Naive thymus-derived CD4-positive, alpha-beta T cell (primary cell): Measurements from ENCODE around the gene NTM. TPM values are rescaled to one million over a fixed set of nuclear protein-coding genes. Genes with fewer than 3 reads are reported as not detected.

ENCODE experiments used
- ATAC-seq: fragments of 150-1000 bp; cut with Tn5 transposase; 2 replicates; pipeline ENCODE4 v1.10.0; 2021; ENCODE audit warnings: mild to moderate bottlenecking, moderate library complexity
- CTCF ChIA-PET: fragments of 350-600 bp; sonication (Branson Sonifier 250); formaldehyde crosslinking; loops from one replicate; lab custom pipeline; 2021; ENCODE audit warnings: antibody characterized with exemption; lab: Charles Lee
- POLR2A ChIA-PET: fragments of 350-600 bp; sonication (Branson Sonifier 250); formaldehyde crosslinking; loops from one replicate; lab custom pipeline; 2021; ENCODE audit warnings: antibody characterized with exemption, inconsistent platforms; lab: Charles Lee
- DNase-seq, 9 donors: peaks; one replicate each; pipeline versions ENCODE4 v3.0.0 to v3.0.0-alpha.2; 2020 to 2022; ENCODE audit warnings: mixed read lengths in 1 of 9
- H3K27ac ChIP-seq: one replicate; pipeline ENCODE4 v1.7.0; 2013; ENCODE audit warnings: mild to moderate bottlenecking, low read depth, low read length, moderate library complexity
- H3K27me3 ChIP-seq, 2 donors: one replicate each; pipeline ENCODE4 v1.7.0; 2013; ENCODE audit warnings: low read length in 2 of 2, mild to moderate bottlenecking in 2 of 2, moderate library complexity in 2 of 2; ENCODE audit not compliant: control insufficient read depth in 2 of 2, insufficient read depth in 2 of 2
- H3K36me3 ChIP-seq, 3 experiments: 1 replicate in 2 of 3; 2 replicates in 1 of 3; pipeline ENCODE4 v1.7.0; 2013; ENCODE audit warnings: low read length in 3 of 3, mild to moderate bottlenecking in 3 of 3, moderate library complexity in 1 of 3; ENCODE audit not compliant: insufficient read depth in 3 of 3, control insufficient read depth in 2 of 3
- H3K4me1 ChIP-seq, 2 donors: one replicate each; pipeline ENCODE4 v1.7.0; 2013; ENCODE audit warnings: low read length in 2 of 2, mild to moderate bottlenecking in 2 of 2, moderate library complexity in 1 of 2; ENCODE audit not compliant: control insufficient read depth in 2 of 2, insufficient read depth in 2 of 2
- H3K4me3 ChIP-seq: 2 replicates; pipeline ENCODE4 v1.7.0; 2013; ENCODE audit warnings: mild to moderate bottlenecking, low read length
- H3K9me3 ChIP-seq, 3 experiments: 1 replicate in 2 of 3; 2 replicates in 1 of 3; pipeline ENCODE4 v1.7.0; 2013; ENCODE audit warnings: low read length in 3 of 3; ENCODE audit not compliant: control insufficient read depth in 2 of 3
- H3K27ac Mint-ChIP-seq, 9 donors: one replicate each; pipeline ENCODE4 v1.8.0; 2020 to 2022; ENCODE audit warnings: mixed read lengths in 9 of 9, mild to moderate bottlenecking in 8 of 9, moderate library complexity in 5 of 9, inconsistent platforms in 2 of 9
- H3K27me3 Mint-ChIP-seq, 5 donors: one replicate each; pipeline ENCODE4 v1.8.0; 2021 to 2022; ENCODE audit warnings: mixed read lengths in 5 of 5, mild to moderate bottlenecking in 1 of 5
- H3K36me3 Mint-ChIP-seq, 5 donors: one replicate each; pipeline ENCODE4 v1.8.0; 2020 to 2022; ENCODE audit warnings: mixed read lengths in 5 of 5, mild to moderate bottlenecking in 3 of 5, inconsistent platforms in 1 of 5
- H3K4me1 Mint-ChIP-seq, 7 donors: one replicate each; pipeline ENCODE4 v1.8.0; 2020 to 2022; ENCODE audit warnings: mixed read lengths in 7 of 7, mild to moderate bottlenecking in 3 of 7, inconsistent platforms in 1 of 7
- H3K4me3 Mint-ChIP-seq, 10 donors: one replicate each; pipeline ENCODE4 v1.8.0; 2020 to 2022; ENCODE audit warnings: mild to moderate bottlenecking in 10 of 10, mixed read lengths in 10 of 10, moderate library complexity in 6 of 10, inconsistent platforms in 2 of 10
- H3K9me3 Mint-ChIP-seq, 11 donors: one replicate each; pipeline ENCODE4 v1.8.0; 2020 to 2022; ENCODE audit warnings: mixed read lengths in 11 of 11, mild to moderate bottlenecking in 4 of 11, inconsistent platforms in 1 of 11, moderate library complexity in 1 of 11
- intact Hi-C, 2 donors: fragments of 100-400 bp; cut with micrococcal nuclease; formaldehyde crosslinking; loops; one replicate each; pipeline ENCODE4 v1.15.1; 2023
- polyA plus RNA-seq, 2 donors: library from polyadenylated mRNA; unstranded; fragments of 300-500 nt; fragmentation: Illumina TruSeq; gene quantifications; one replicate each; pipeline ENCODE4 v1.2.3, GENCODE V29; 2021
- total RNA-seq, 6 experiments: library from RNA in 5 of 6; stranded (reverse) in 5 of 6; gene quantifications; 1 replicate in 5 of 6; 2 replicates in 1 of 6; pipeline ENCODE4 v1.2.3 and lab custom pipeline; 2021 to 2026

The NTM gene
- total and polyA plus RNA-seq, 7 experiments from 2014 or later, result not detected

DNA sequence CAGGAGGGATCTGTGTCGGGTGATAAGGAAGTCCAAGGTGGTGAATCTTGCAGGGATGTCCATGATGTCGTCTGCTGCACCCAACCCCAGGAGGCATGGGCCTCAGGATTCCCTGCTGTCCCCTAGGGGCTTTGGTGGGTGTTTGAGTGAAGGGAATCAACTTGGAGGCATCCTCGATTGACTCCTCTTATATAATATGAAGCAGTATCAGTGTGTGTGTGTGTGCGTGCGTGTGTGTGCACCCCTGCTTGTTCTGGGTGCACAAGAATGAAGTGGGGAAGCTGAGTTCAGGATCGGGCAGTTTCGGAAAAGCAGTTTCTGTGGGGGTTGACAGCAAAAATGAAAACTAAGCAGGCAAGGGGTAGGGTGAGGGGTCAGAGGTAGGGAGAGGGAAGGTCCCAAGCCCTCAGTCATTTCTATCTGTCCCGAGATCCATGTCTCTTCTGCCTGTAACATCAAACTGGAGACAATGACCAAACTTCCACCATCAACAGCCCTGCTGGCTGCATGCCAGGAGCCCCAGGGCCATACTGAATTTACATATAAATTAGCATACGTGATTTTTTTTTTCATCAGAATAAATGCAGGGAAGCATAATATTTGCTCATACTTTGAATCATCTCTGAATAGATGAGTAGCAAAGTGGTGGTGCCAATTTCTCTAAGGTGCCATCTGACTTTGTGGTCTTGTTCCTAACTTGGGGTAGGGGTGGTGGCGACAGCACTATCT, 2.0 kb downstream of the NTM start:
- H3K9me3 Mint-ChIP-seq, result peaks cover 0 to 7% (median 0%) of the 10 kb centered on the region in 11 donors
- H3K36me3 ChIP-seq, result no peaks in the 10 kb centered on the region
- no peak overlapping the region for H3K27ac Mint-ChIP-seq
- H3K4me3 Mint-ChIP-seq, result no peak overlapping the region
- H3K27me3 ChIP-seq, result no peaks in the 10 kb centered on the region
- H3K27ac ChIP-seq, result no peak overlapping the region
- ChIA-PET POLR2A (no interaction called here), CTCF (no interaction called here)
- H3K9me3 ChIP-seq, result no peaks in the 10 kb centered on the region
- no peak overlapping the region for H3K4me3 ChIP-seq
- H3K4me1 ChIP-seq, result no peaks in the 10 kb centered on the region
- peaks cover 3 to 22% (median 11%) of the 10 kb centered on the region in 5 donors for H3K27me3 Mint-ChIP-seq
- peaks cover 0 to 4% (median 0%) of the 10 kb centered on the region in 5 donors for H3K36me3 Mint-ChIP-seq
- DNase-seq, result no peak
- intact Hi-C loops, result no loop called here
- H3K4me1 Mint-ChIP-seq, result no peaks in the 10 kb centered on the region
- no peak for ATAC-seq

DNA sequence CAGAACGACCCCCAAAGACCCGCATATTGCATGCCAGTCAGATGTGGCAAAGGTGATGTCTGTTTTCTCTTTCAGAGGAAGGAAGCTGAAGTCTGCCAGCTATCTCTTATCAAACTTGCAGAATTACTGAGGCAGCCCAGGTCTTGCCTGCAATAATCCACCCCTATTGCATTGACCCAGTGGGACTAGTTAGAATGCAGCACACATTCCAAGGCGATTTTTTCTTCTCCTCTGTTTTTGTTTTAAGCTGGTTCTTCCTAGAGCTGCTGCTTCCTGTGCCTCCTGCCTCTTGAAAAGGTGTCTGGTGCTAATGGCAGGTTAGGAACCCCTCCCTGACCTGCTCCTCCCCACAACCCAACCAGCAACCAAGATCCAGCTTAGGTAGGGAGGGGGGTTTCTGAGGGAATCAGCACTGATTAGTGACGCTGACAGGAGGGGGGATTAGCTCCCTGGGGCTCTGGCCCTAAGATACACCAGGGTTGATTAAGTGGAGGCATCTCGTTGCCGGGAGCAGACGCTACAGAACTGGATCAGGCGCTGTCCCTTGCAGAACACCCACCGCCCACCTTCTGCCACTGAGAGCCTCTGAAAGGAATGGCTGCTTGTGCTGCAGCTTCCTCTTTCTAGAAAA, 2.8 kb downstream of the NTM start:
- Mint-ChIP-seq H3K4me3 (no peak overlapping the region), H3K27me3 (peaks cover 3 to 22% (median 13%) of the 10 kb centered on the region in 5 donors), H3K36me3 (peaks cover 0 to 4% (median 0%) of the 10 kb centered on the region in 5 donors), H3K27ac (no peak overlapping the region), H3K9me3 (peaks cover 0 to 6% (median 0%) of the 10 kb centered on the region in 11 donors), H3K4me1 (no peaks in the 10 kb centered on the region)
- Histone ChIP-seq H3K4me1 (no peaks in the 10 kb centered on the region), H3K36me3 (no peaks in the 10 kb centered on the region), H3K27me3 (no peaks in the 10 kb centered on the region), H3K4me3 (no peak overlapping the region), H3K9me3 (no peaks in the 10 kb centered on the region), H3K27ac (no peak overlapping the region)
- ATAC-seq (no peak), DNase-seq (no peak)
- ChIA-PET POLR2A (no interaction called here), CTCF (no interaction called here)
- intact Hi-C loops, result no loop called here

- H3K36me3 Mint-ChIP-seq, result peaks cover 0 to 4% (median 0%) of the 10 kb centered on the region in 5 donors
- intact Hi-C loops, result no loop called here
- no peak overlapping the region for H3K27ac Mint-ChIP-seq
- peaks cover 0 to 6% (median 0%) of the 10 kb centered on the region in 11 donors for H3K9me3 Mint-ChIP-seq
- DNase-seq (no peak), ATAC-seq (no peak)
- Histone ChIP-seq H3K36me3 (no peaks in the 10 kb centered on the region), H3K9me3 (no peaks in the 10 kb centered on the region), H3K4me1 (no peaks in the 10 kb centered on the region), H3K4me3 (no peak overlapping the region), H3K27me3 (no peaks in the 10 kb centered on the region), H3K27ac (no peak overlapping the region)
- CTCF ChIA-PET, result no interaction called here
- H3K4me1 Mint-ChIP-seq, result no peaks in the 10 kb centered on the region
- POLR2A ChIA-PET, result no interaction called here
- peaks cover 3 to 22% (median 12%) of the 10 kb centered on the region in 5 donors for H3K27me3 Mint-ChIP-seq
- no peak overlapping the region for H3K4me3 Mint-ChIP-seq
These were observed 3.3 kb downstream of the NTM start for GRCh38 chr11:131373756-131374155.

DNA sequence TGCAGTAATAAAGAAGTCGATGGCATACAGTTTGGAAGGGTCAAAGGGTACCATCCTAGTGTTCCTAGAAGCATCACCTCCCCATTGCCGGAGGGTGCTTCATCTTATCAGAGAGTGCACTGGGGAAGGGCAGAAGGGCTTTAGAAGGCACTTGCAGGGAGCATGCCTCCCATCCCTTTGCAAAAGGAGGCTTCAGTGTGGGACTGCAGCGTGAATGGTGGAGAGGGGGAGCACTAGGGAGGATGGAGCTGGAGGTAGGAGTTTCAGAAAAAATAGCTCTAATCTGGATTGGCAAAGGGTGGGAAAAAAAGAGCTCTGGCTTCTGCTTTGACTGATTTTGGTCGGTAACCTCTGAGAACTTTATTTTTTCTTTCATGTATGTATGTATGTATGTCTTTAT, 5.0 kb downstream of the NTM start:
- no peak overlapping the region for H3K27ac ChIP-seq
- ChIA-PET POLR2A (no interaction called here), CTCF (no interaction called here)
- ATAC-seq (no peak), DNase-seq (no peak)
- intact Hi-C loops, result no loop called here
- Mint-ChIP-seq H3K9me3 (peaks cover 0 to 6% (median 0%) of the 10 kb centered on the region in 11 donors), H3K4me3 (no peak overlapping the region), H3K4me1 (no peaks in the 10 kb centered on the region), H3K36me3 (peaks cover 0 to 4% (median 0%) of the 10 kb centered on the region in 5 donors), H3K27me3 (peaks cover 0 to 22% (median 9%) of the 10 kb centered on the region in 5 donors), H3K27ac (no peak overlapping the region)
- H3K4me3 ChIP-seq, result no peak overlapping the region
- no peaks in the 10 kb centered on the region for H3K36me3 ChIP-seq
- no peaks in the 10 kb centered on the region for H3K9me3 ChIP-seq
- H3K27me3 ChIP-seq, result no peaks in the 10 kb centered on the region
- H3K4me1 ChIP-seq, result no peaks in the 10 kb centered on the region

DNA sequence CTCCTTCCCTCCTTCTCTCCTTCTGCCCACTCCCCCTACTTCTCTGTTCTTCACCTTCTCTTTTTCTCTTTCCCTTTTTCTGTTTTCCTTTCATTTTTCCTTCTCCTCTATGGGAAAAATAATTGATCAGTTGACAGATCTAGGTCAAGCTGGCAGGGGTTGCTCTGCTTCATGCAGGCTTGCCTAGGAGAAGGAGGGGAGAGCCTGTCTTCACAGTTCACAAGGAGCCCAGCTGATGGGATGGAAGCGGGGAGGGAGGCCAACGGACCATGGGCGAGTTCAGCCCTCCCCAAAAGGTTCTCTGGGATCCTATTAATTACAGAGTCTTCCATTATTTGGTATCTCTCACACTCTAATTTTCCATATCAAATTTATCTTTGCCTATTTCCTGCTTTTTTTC, 5.5 kb downstream of the NTM start:
- Mint-ChIP-seq H3K9me3 (peaks cover 0 to 7% (median 0%) of the 10 kb centered on the region in 11 donors), H3K4me3 (no peak overlapping the region), H3K27ac (no peak overlapping the region), H3K4me1 (no peaks in the 10 kb centered on the region), H3K27me3 (peaks cover 0 to 22% (median 9%) of the 10 kb centered on the region in 5 donors), H3K36me3 (peaks cover 0 to 4% (median 0%) of the 10 kb centered on the region in 5 donors)
- Histone ChIP-seq H3K9me3 (no peaks in the 10 kb centered on the region), H3K4me3 (no peak overlapping the region), H3K36me3 (no peaks in the 10 kb centered on the region), H3K27me3 (no peaks in the 10 kb centered on the region), H3K27ac (no peak overlapping the region), H3K4me1 (no peaks in the 10 kb centered on the region)
- POLR2A ChIA-PET, result no interaction called here
- no peak for ATAC-seq
- CTCF ChIA-PET, result no interaction called here
- intact Hi-C loops, result no loop called here
- DNase-seq, result no peak

GRCh38 chr11:131378931-131379330, 8.5 kb downstream of the NTM start:
- Mint-ChIP-seq H3K4me3 (no peak overlapping the region), H3K36me3 (peaks cover 0 to 4% (median 0%) of the 10 kb centered on the region in 5 donors), H3K4me1 (no peaks in the 10 kb centered on the region), H3K27me3 (peaks cover 0 to 22% (median 9%) of the 10 kb centered on the region in 5 donors), H3K27ac (no peak overlapping the region), H3K9me3 (peaks cover 0 to 7% (median 0%) of the 10 kb centered on the region in 11 donors)
- DNase-seq (no peak), ATAC-seq (no peak)
- CTCF ChIA-PET, result no interaction called here
- POLR2A ChIA-PET, result no interaction called here
- intact Hi-C loops, result no loop called here
- Histone ChIP-seq H3K27ac (no peak overlapping the region), H3K9me3 (no peaks in the 10 kb centered on the region), H3K36me3 (no peaks in the 10 kb centered on the region), H3K4me3 (no peak overlapping the region), H3K4me1 (no peaks in the 10 kb centered on the region), H3K27me3 (no peaks in the 10 kb centered on the region)
